ENCODE results near the gene UBL3. TPM values are rescaled to one million over a fixed set of nuclear protein-coding genes. Genes with fewer than 3 reads are reported as not detected.

Gene UBL3
- total RNA-seq: 1 to 10 TPM; 7.3 to 8.7 TPM

- DNase-seq (ENCODE audit: low spot score in 2 of 2) (peak; percentile 87 to 88), ATAC-seq (peak; percentile 87 to 91)
- peaks cover 17 to 21% of the 10 kb centered on the region in 2 donors for H3K36me3 Mint-ChIP-seq
- peak within 1 kb of the TSS; percentile 95 to 97 for H3K27ac Mint-ChIP-seq
- H3K9me3 Mint-ChIP-seq: no peaks in the 10 kb centered on the region
These were observed at the start of gene UBL3 for GRCh38 chr13:29850213-29850898. Gene UBL3, minus strand, starts transcription at chr13:29850617. Its CDS starts 1,079 bp downstream, at chr13:29849538.

DNA sequence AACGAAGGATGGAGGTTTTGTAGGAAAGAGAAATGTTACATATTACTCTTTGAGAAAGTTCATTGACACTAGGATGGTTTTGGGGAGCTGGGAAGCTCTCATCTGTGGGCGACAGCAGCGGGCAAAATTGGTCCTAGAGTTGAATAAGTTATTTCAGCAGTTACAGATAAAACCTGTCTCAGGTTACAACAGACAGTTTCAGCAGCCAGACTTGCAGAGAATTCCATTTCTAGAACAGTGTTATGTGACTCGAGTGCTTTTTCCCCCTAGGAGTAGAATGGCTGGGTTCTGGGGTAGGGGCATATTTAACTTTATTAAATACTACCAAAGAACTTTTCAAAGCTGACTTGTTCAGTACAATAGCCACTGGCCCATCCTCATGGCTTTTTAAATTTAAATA, 46.7 kb upstream of the UBL3 start:
- Mint-ChIP-seq H3K36me3 (peaks cover 0 to 11% of the 10 kb centered on the region in 2 donors), H3K27ac (no peak overlapping the region), H3K9me3 (no peaks in the 10 kb centered on the region)
- no peak for DNase-seq (ENCODE audit: low spot score in 2 of 2)
- no peak for ATAC-seq

- Mint-ChIP-seq H3K27ac (no peak overlapping the region), H3K36me3 (no peaks in the 10 kb centered on the region), H3K9me3 (no peaks in the 10 kb centered on the region)
- DNase-seq (ENCODE audit: low spot score in 2 of 2) (no peak), ATAC-seq (no peak)
These were observed 43.0 kb upstream of the UBL3 start for GRCh38 chr13:29893438-29893837.

DNA sequence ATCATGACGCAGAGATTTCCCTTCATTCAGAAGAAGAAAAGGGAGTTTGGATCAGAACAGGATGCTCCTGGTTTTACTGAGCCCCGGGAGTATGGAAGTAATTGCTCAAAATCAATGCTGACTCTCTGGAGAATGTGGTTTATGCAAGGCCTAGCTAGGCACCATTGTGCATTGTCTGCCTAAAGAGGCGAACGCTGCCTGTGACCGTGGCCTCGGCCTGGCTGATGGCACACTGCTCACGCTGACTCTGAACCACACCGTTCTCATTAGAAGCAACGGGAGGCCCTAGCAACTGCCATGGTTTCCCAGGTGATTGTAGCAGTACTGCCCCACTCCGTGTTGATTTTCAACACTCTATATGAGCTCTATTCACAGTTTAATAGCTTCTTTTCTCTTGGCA, 41.7 kb upstream of the UBL3 start:
- Mint-ChIP-seq H3K36me3 (no peaks in the 10 kb centered on the region), H3K9me3 (no peaks in the 10 kb centered on the region), H3K27ac (no peak overlapping the region)
- no peak for DNase-seq (ENCODE audit: low spot score in 2 of 2)
- ATAC-seq: no peak

- ATAC-seq (no peak), DNase-seq (ENCODE audit: low spot score in 2 of 2) (no peak)
- Mint-ChIP-seq H3K27ac (no peak overlapping the region), H3K36me3 (no peaks in the 10 kb centered on the region), H3K9me3 (no peaks in the 10 kb centered on the region)
These were observed 38.7 kb upstream of the UBL3 start for GRCh38 chr13:29889111-29889510.

GRCh38 chr13:29888306-29888705, 37.9 kb upstream of the UBL3 start:
- Mint-ChIP-seq H3K9me3 (no peaks in the 10 kb centered on the region), H3K36me3 (no peaks in the 10 kb centered on the region), H3K27ac (no peak overlapping the region)
- DNase-seq (ENCODE audit: low spot score in 2 of 2) (no peak), ATAC-seq (no peak)

DNA sequence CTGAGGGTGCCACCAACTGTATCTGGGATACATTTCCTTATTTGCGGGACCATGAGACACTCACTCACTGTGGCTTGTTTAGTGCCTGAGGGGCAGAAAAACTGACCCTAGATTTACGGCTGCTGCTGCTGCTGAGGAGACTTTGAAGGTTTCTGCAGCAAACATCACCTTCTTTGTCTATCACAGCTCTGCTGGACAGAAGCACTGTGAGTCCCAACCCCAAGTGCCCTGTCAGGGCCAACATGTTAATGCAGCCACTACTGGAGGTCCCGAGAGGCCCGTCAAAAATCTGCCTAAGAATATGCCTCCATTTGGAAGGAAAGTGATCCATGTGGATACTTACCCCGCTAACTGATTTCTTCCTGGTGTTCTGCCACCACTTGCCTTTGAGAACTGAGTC, 37.3 kb upstream of the UBL3 start:
- no peaks in the 10 kb centered on the region for H3K36me3 Mint-ChIP-seq
- ATAC-seq (no peak), DNase-seq (ENCODE audit: low spot score in 2 of 2) (no peak)
- no peaks in the 10 kb centered on the region for H3K9me3 Mint-ChIP-seq
- H3K27ac Mint-ChIP-seq: no peak overlapping the region

- no peak overlapping the region for H3K27ac Mint-ChIP-seq
- no peaks in the 10 kb centered on the region for H3K36me3 Mint-ChIP-seq
- ATAC-seq: peak; percentile 46 to 54
- DNase-seq (ENCODE audit: low spot score in 2 of 2): no peak
- no peaks in the 10 kb centered on the region for H3K9me3 Mint-ChIP-seq
These were observed 36.7 kb upstream of the UBL3 start for GRCh38 chr13:29887030-29887557.

GRCh38 chr13:29886446-29886845, 36.0 kb upstream of the UBL3 start:
- Mint-ChIP-seq H3K36me3 (no peaks in the 10 kb centered on the region), H3K27ac (peak overlapping the region in 1 of 2 donors; percentile 65), H3K9me3 (no peaks in the 10 kb centered on the region)
- no peak for DNase-seq (ENCODE audit: low spot score in 2 of 2)
- peak; percentile 88 to 92 for ATAC-seq

GRCh38 chr13:29885989-29886388, 35.6 kb upstream of the UBL3 start:
- no peaks in the 10 kb centered on the region for H3K36me3 Mint-ChIP-seq
- DNase-seq (ENCODE audit: low spot score in 2 of 2): no peak

GRCh38 chr13:29884671-29885430, 34.4 kb upstream of the UBL3 start:
- no peak for DNase-seq (ENCODE audit: low spot score in 2 of 2)

More at GRCh38 chr13:29885989-29886388, 35.6 kb upstream of the UBL3 start:
- peak in 1 of 2 donors; percentile 40 for ATAC-seq
- Mint-ChIP-seq H3K9me3 (no peaks in the 10 kb centered on the region), H3K27ac (peak overlapping the region in 1 of 2 donors; percentile 65)

DNA sequence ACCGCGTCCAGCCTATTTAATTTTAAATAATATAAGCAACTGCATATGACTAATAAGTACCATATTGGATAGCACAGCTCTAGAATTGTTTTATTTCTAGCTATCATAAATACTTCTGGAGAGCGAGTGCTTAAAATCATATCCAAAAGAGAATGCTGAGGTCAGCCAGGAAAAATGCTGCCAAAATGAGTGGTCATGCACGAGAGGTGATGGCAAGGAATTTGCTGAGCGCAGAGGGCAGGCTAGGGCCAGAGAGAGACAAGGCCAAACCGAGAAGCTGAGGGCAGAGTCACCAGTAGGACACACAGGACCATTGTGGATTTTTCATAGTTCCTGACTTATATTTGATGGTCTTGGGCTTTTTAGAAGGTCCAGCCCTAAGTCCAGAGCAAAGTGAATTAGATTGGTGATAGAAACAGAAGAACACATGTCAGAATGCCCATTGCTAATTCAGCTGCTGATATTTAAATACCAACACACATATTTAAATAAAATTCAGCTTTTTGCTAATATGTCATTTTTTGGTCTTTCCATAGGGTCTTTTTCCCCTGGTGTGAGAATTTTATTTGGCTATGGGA, 33.6 kb upstream of the UBL3 start:
- H3K27ac Mint-ChIP-seq: no peak overlapping the region

More at GRCh38 chr13:29884671-29885430, 34.4 kb upstream of the UBL3 start:
- no peaks in the 10 kb centered on the region for H3K9me3 Mint-ChIP-seq
- no peak overlapping the region for H3K27ac Mint-ChIP-seq
- H3K36me3 Mint-ChIP-seq: no peaks in the 10 kb centered on the region
- ATAC-seq: no peak

DNA sequence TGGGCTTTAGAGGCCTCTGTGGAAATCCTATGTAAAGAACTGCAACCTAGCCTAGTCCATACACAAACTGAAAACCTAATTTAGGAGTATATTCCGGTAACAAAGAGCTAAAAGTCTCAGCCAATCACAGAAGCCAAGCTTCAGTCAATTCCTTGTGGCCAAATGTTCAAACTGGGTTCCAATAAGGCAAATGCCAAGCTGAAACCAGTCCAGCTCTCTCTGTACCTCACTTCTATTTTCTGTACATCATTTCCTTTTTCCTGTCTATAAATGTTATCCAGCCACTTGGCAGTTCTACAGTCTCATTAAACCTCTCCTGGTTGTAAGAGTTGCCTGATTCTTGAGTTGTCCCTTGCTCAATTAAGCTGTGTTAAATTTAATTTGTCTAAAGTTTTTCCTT, 31.7 kb upstream of the UBL3 start:
- Mint-ChIP-seq H3K36me3 (no peaks in the 10 kb centered on the region), H3K9me3 (no peaks in the 10 kb centered on the region), H3K27ac (no peak overlapping the region)
- DNase-seq (ENCODE audit: low spot score in 2 of 2): no peak
- no peak for ATAC-seq

More for the DNA sequence above, 33.6 kb upstream of the UBL3 start:
- DNase-seq (ENCODE audit: low spot score in 2 of 2): no peak
- H3K9me3 Mint-ChIP-seq: no peaks in the 10 kb centered on the region
- ATAC-seq: no peak
- no peaks in the 10 kb centered on the region for H3K36me3 Mint-ChIP-seq

GRCh38 chr13:29878101-29878500, 27.7 kb upstream of the UBL3 start:
- DNase-seq (ENCODE audit: low spot score in 2 of 2) (no peak), ATAC-seq (no peak)
- Mint-ChIP-seq H3K27ac (no peak overlapping the region), H3K9me3 (no peaks in the 10 kb centered on the region), H3K36me3 (no peaks in the 10 kb centered on the region)

- DNase-seq (ENCODE audit: low spot score in 2 of 2): no peak
These were observed 27.1 kb upstream of the UBL3 start for GRCh38 chr13:29877456-29878078.

DNA sequence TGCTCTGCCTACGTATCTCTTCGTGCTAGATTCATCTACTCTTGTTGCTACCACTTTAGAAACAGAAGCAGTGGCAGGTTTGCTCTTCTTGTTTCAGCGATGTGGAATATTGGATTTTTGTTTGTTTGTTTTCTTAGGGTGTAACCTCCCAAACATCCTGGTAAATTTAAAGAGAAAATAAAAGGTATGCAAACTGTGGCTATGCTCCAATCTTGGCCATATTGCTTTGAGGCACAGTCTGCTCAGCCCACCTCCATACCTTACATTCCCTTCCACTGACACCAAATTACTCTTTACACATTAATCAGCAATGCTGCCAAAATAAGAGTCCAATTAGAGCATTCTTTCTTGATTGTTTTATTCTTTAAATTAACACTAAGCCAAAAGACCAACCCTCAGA, 25.2 kb upstream of the UBL3 start:
- ATAC-seq (no peak), DNase-seq (ENCODE audit: low spot score in 2 of 2) (no peak)
- no peaks in the 10 kb centered on the region for H3K9me3 Mint-ChIP-seq
- H3K27ac Mint-ChIP-seq: no peak overlapping the region
- H3K36me3 Mint-ChIP-seq: no peaks in the 10 kb centered on the region

More at GRCh38 chr13:29877456-29878078, 27.1 kb upstream of the UBL3 start:
- H3K9me3 Mint-ChIP-seq: no peaks in the 10 kb centered on the region
- H3K36me3 Mint-ChIP-seq: no peaks in the 10 kb centered on the region
- ATAC-seq: no peak
- no peak overlapping the region for H3K27ac Mint-ChIP-seq

- ATAC-seq: no peak
- no peak for DNase-seq (ENCODE audit: low spot score in 2 of 2)
- no peaks in the 10 kb centered on the region for H3K9me3 Mint-ChIP-seq
- no peak overlapping the region for H3K27ac Mint-ChIP-seq
- no peaks in the 10 kb centered on the region for H3K36me3 Mint-ChIP-seq
These were observed 18.2 kb upstream of the UBL3 start for GRCh38 chr13:29868581-29868980.

Data from activated naive CD4-positive, alpha-beta T cell treated with anti-CD3 and anti-CD28 coated beads, Interleukin-2, amount 50 U/mL, for 72 hours (primary cell).